ENCODE results near the gene TRMT10B. TPM values are rescaled to one million over a fixed set of nuclear protein-coding genes. Genes with fewer than 3 reads are reported as not detected.

Gene TRMT10B
- total RNA-seq, 5 donors from 2014 or later (not counting 1 experiment from before 2014, with no cell fraction given) = 17.8 to 25.6 (median 21.6) TPM

- peaks cover 0 to 9% of the 10 kb centered on the region in 2 experiments for H3K27me3 ChIP-seq (replicated peaks in 1 of 2; ENCODE audit: control insufficient read depth in 2 of 2, extremely low read depth in 1 of 2, insufficient read depth in 2 of 2, low read length in 1 of 2)
- peaks cover 10 to 12% of the 10 kb centered on the region in 2 donors for H3K27me3 Mint-ChIP-seq
- no peaks in the 10 kb centered on the region for H3K36me3 ChIP-seq (ENCODE audit: control insufficient read depth in 2 of 2, extremely low read depth in 1 of 2, insufficient read depth in 1 of 2, low read length in 1 of 2)
- ATAC-seq (replicated peaks in 1 of 4) = no peak
- no peak overlapping the region for H3K27ac Mint-ChIP-seq
- POLR2A ChIA-PET = no interaction called here
- no peaks in the 10 kb centered on the region for H3K4me1 ChIP-seq (ENCODE audit: control insufficient read depth in 1 of 2, extremely low read depth in 1 of 2, insufficient read depth in 2 of 2, low read length in 2 of 2)
- 100% methylated on average over 2 of the region's 10 CpGs for WGBS (ENCODE audit: insufficient coverage)
- no peak for DNase-seq
- H3K36me3 Mint-ChIP-seq = no peaks in the 10 kb centered on the region
- H3K9me3 ChIP-seq = no peaks in the 10 kb centered on the region
- no peaks in the 10 kb centered on the region for H3K4me1 Mint-ChIP-seq
- no peaks in the 10 kb centered on the region for H3K9me3 Mint-ChIP-seq
- no peak overlapping the region for H3K4me3 Mint-ChIP-seq
- H3K4me3 ChIP-seq (ENCODE audit: control insufficient read depth in 1 of 2, extremely low read depth in 1 of 2, low read length in 1 of 2) = no peak overlapping the region
- CTCF ChIA-PET = no interaction called here
- H3K27ac ChIP-seq (ENCODE audit: low read length) = no peak overlapping the region
These were observed 21.4 kb upstream of the TRMT10B start for GRCh38 chr9:37732086-37732741.

- no peak for DNase-seq
- H3K36me3 Mint-ChIP-seq = no peaks in the 10 kb centered on the region
- Histone ChIP-seq H3K9me3 (no peaks in the 10 kb centered on the region), H3K4me1 (ENCODE audit: control insufficient read depth in 1 of 2, extremely low read depth in 1 of 2, insufficient read depth in 2 of 2, low read length in 2 of 2) (no peaks in the 10 kb centered on the region), H3K36me3 (ENCODE audit: control insufficient read depth in 2 of 2, extremely low read depth in 1 of 2, insufficient read depth in 1 of 2, low read length in 1 of 2) (no peaks in the 10 kb centered on the region), H3K27me3 (replicated peaks in 1 of 2; ENCODE audit: control insufficient read depth in 2 of 2, extremely low read depth in 1 of 2, insufficient read depth in 2 of 2, low read length in 1 of 2) (peaks cover 0 to 9% of the 10 kb centered on the region in 2 experiments), H3K27ac (ENCODE audit: low read length) (no peak overlapping the region), H3K4me3 (ENCODE audit: control insufficient read depth in 1 of 2, extremely low read depth in 1 of 2, low read length in 1 of 2) (no peak overlapping the region)
- no peak overlapping the region for H3K27ac Mint-ChIP-seq
- ATAC-seq (replicated peaks in 1 of 4) = no peak
- H3K27me3 Mint-ChIP-seq = peaks cover 4 to 10% of the 10 kb centered on the region in 2 donors
- POLR2A ChIA-PET = interaction anchor here in 1 of 2 donors (0.6 kb wide), 1 partner anchor 1542 kb away, joined by 3 read pairs; the partner anchor contains the start of gene CLTA
- CTCF ChIA-PET = no interaction called here
- 100% methylated on average over 1 of the region's 2 CpGs for WGBS (ENCODE audit: insufficient coverage)
- no peaks in the 10 kb centered on the region for H3K4me1 Mint-ChIP-seq
- no peaks in the 10 kb centered on the region for H3K9me3 Mint-ChIP-seq
- no peak overlapping the region for H3K4me3 Mint-ChIP-seq
These were observed 20.7 kb upstream of the TRMT10B start for GRCh38 chr9:37732952-37733351.

GRCh38 chr9:37739222-37739621, 14.4 kb upstream of the TRMT10B start:
- 86% methylated on average over 2 of the region's 5 CpGs for WGBS (ENCODE audit: insufficient coverage)
- ATAC-seq (replicated peaks in 1 of 4) (no peak), DNase-seq (no peak)
- ChIA-PET CTCF (no interaction called here), POLR2A (no interaction called here)
- Histone ChIP-seq H3K4me1 (ENCODE audit: control insufficient read depth in 1 of 2, extremely low read depth in 1 of 2, insufficient read depth in 2 of 2, low read length in 2 of 2) (no peaks in the 10 kb centered on the region), H3K9me3 (no peaks in the 10 kb centered on the region), H3K27me3 (replicated peaks in 1 of 2; ENCODE audit: control insufficient read depth in 2 of 2, extremely low read depth in 1 of 2, insufficient read depth in 2 of 2, low read length in 1 of 2) (peaks cover 0 to 11% of the 10 kb centered on the region in 2 experiments), H3K27ac (ENCODE audit: low read length) (no peak overlapping the region), H3K4me3 (ENCODE audit: control insufficient read depth in 1 of 2, extremely low read depth in 1 of 2, low read length in 1 of 2) (no peak overlapping the region), H3K36me3 (ENCODE audit: control insufficient read depth in 2 of 2, extremely low read depth in 1 of 2, insufficient read depth in 1 of 2, low read length in 1 of 2) (no peaks in the 10 kb centered on the region)
- Mint-ChIP-seq H3K4me3 (no peak overlapping the region), H3K9me3 (no peaks in the 10 kb centered on the region), H3K36me3 (no peaks in the 10 kb centered on the region), H3K27me3 (peaks cover 0 to 11% of the 10 kb centered on the region in 2 donors), H3K4me1 (no peaks in the 10 kb centered on the region), H3K27ac (no peak overlapping the region)

GRCh38 chr9:37740128-37740527, 13.5 kb upstream of the TRMT10B start:
- ChIA-PET POLR2A (no interaction called here), CTCF (no interaction called here)
- Mint-ChIP-seq H3K27me3 (peaks cover 0 to 11% of the 10 kb centered on the region in 2 donors), H3K27ac (no peak overlapping the region), H3K4me1 (no peaks in the 10 kb centered on the region), H3K9me3 (no peaks in the 10 kb centered on the region), H3K4me3 (no peak overlapping the region), H3K36me3 (no peaks in the 10 kb centered on the region)
- no peaks in the 10 kb centered on the region for H3K9me3 ChIP-seq
- peaks cover 0 to 16% of the 10 kb centered on the region in 2 experiments for H3K27me3 ChIP-seq (replicated peaks in 1 of 2; ENCODE audit: control insufficient read depth in 2 of 2, extremely low read depth in 1 of 2, insufficient read depth in 2 of 2, low read length in 1 of 2)
- no peaks in the 10 kb centered on the region for H3K4me1 ChIP-seq (ENCODE audit: control insufficient read depth in 1 of 2, extremely low read depth in 1 of 2, insufficient read depth in 2 of 2, low read length in 2 of 2)
- no peaks in the 10 kb centered on the region for H3K36me3 ChIP-seq (ENCODE audit: control insufficient read depth in 2 of 2, extremely low read depth in 1 of 2, insufficient read depth in 1 of 2, low read length in 1 of 2)
- ATAC-seq (replicated peaks in 1 of 4) (no peak), DNase-seq (no peak)
- H3K27ac ChIP-seq (ENCODE audit: low read length) = no peak overlapping the region
- 80% methylated on average over 11 of the region's 16 CpGs for WGBS (ENCODE audit: insufficient coverage)
- H3K4me3 ChIP-seq (ENCODE audit: control insufficient read depth in 1 of 2, extremely low read depth in 1 of 2, low read length in 1 of 2) = no peak overlapping the region

GRCh38 chr9:37740631-37741328, 12.8 kb upstream of the TRMT10B start:
- Histone ChIP-seq H3K4me3 (ENCODE audit: control insufficient read depth in 1 of 2, extremely low read depth in 1 of 2, low read length in 1 of 2) (no peak overlapping the region), H3K27me3 (replicated peaks in 1 of 2; ENCODE audit: control insufficient read depth in 2 of 2, extremely low read depth in 1 of 2, insufficient read depth in 2 of 2, low read length in 1 of 2) (peaks cover 0 to 16% of the 10 kb centered on the region in 2 experiments), H3K27ac (ENCODE audit: low read length) (no peak overlapping the region), H3K9me3 (no peaks in the 10 kb centered on the region), H3K36me3 (ENCODE audit: control insufficient read depth in 2 of 2, extremely low read depth in 1 of 2, insufficient read depth in 1 of 2, low read length in 1 of 2) (no peaks in the 10 kb centered on the region), H3K4me1 (ENCODE audit: control insufficient read depth in 1 of 2, extremely low read depth in 1 of 2, insufficient read depth in 2 of 2, low read length in 2 of 2) (no peaks in the 10 kb centered on the region)
- Mint-ChIP-seq H3K36me3 (no peaks in the 10 kb centered on the region), H3K27me3 (peaks cover 0 to 11% of the 10 kb centered on the region in 2 donors), H3K4me1 (no peaks in the 10 kb centered on the region), H3K27ac (no peak overlapping the region), H3K9me3 (no peaks in the 10 kb centered on the region), H3K4me3 (no peak overlapping the region)
- no peak for ATAC-seq (replicated peaks in 1 of 4)
- ChIA-PET CTCF (no interaction called here), POLR2A (no interaction called here)
- DNase-seq = no peak
- 86% methylated on average over 14 of the region's 15 CpGs for WGBS (ENCODE audit: insufficient coverage)

GRCh38 chr9:37745970-37746369, 7.6 kb upstream of the TRMT10B start:
- H3K36me3 ChIP-seq (ENCODE audit: control insufficient read depth in 2 of 2, extremely low read depth in 1 of 2, insufficient read depth in 1 of 2, low read length in 1 of 2) = no peaks in the 10 kb centered on the region
- H3K4me3 Mint-ChIP-seq = no peak overlapping the region
- H3K27ac Mint-ChIP-seq = no peak overlapping the region
- DNase-seq (no peak), ATAC-seq (replicated peaks in 1 of 4) (no peak)
- ChIA-PET CTCF (interaction anchor here in 1 of 2 donors (0.8 kb wide), 1 partner anchor 52 kb away, joined by 3 read pairs; no protein-coding TSS in a partner anchor), POLR2A (no interaction called here)
- H3K4me1 Mint-ChIP-seq = no peaks in the 10 kb centered on the region
- H3K27me3 ChIP-seq (replicated peaks in 1 of 2; ENCODE audit: control insufficient read depth in 2 of 2, extremely low read depth in 1 of 2, insufficient read depth in 2 of 2, low read length in 1 of 2) = peaks cover 0 to 8% of the 10 kb centered on the region in 2 experiments
- H3K27ac ChIP-seq (ENCODE audit: low read length) = no peak overlapping the region
- H3K4me1 ChIP-seq (ENCODE audit: control insufficient read depth in 1 of 2, extremely low read depth in 1 of 2, insufficient read depth in 2 of 2, low read length in 2 of 2) = no peaks in the 10 kb centered on the region
- H3K4me3 ChIP-seq (ENCODE audit: control insufficient read depth in 1 of 2, extremely low read depth in 1 of 2, low read length in 1 of 2) = no peak overlapping the region
- H3K27me3 Mint-ChIP-seq = no peaks in the 10 kb centered on the region
- no peaks in the 10 kb centered on the region for H3K36me3 Mint-ChIP-seq
- H3K9me3 Mint-ChIP-seq = no peaks in the 10 kb centered on the region
- H3K9me3 ChIP-seq = no peaks in the 10 kb centered on the region
- 66% methylated on average over 6 of the region's 8 CpGs for WGBS (ENCODE audit: insufficient coverage)

All from T-cell (primary cell).